Activated naive CD8-positive, alpha-beta T cell treated with anti-CD3 and anti-CD28 coated beads for 36 hours (primary cell): Measurements from ENCODE around the gene EIF4H. TPM values are rescaled to one million over a fixed set of nuclear protein-coding genes. Genes with fewer than 3 reads are reported as not detected.
"Not testable (repeated sequence)": the region's sequence is repeated elsewhere in the genome, so short reads cannot be mapped to it uniquely, and the experiment has no call there.

Experiments used
- DNase-seq: peaks from one replicate; pipeline ENCODE4 v3.0.0; 2021
- H3K27ac Mint-ChIP-seq: one replicate; pipeline ENCODE4 v1.8.0; 2022; ENCODE audit warnings: mild to moderate bottlenecking, moderate library complexity, mixed read lengths
- H3K27me3 Mint-ChIP-seq: one replicate; pipeline ENCODE4 v1.8.0; 2022; ENCODE audit warnings: mild to moderate bottlenecking, mixed read lengths
- H3K36me3 Mint-ChIP-seq: one replicate; pipeline ENCODE4 v1.8.0; 2021; ENCODE audit warnings: mild to moderate bottlenecking, mixed read lengths
- H3K4me1 Mint-ChIP-seq: one replicate; pipeline ENCODE4 v1.8.0; 2021; ENCODE audit warnings: mixed read lengths
- H3K4me3 Mint-ChIP-seq: one replicate; pipeline ENCODE4 v1.8.0; 2022; ENCODE audit warnings: mild to moderate bottlenecking, moderate library complexity, mixed read lengths
- H3K9me3 Mint-ChIP-seq: one replicate; pipeline ENCODE4 v1.8.0; 2022; ENCODE audit warnings: mixed read lengths
- total RNA-seq, 2 experiments: library from RNA; stranded (reverse); gene quantifications; one replicate each; pipeline ENCODE4 v1.2.3, GENCODE V29; 2021

The EIF4H gene
- total RNA-seq, 2 experiments from 2014 or later: 423 to 428 TPM

DNA sequence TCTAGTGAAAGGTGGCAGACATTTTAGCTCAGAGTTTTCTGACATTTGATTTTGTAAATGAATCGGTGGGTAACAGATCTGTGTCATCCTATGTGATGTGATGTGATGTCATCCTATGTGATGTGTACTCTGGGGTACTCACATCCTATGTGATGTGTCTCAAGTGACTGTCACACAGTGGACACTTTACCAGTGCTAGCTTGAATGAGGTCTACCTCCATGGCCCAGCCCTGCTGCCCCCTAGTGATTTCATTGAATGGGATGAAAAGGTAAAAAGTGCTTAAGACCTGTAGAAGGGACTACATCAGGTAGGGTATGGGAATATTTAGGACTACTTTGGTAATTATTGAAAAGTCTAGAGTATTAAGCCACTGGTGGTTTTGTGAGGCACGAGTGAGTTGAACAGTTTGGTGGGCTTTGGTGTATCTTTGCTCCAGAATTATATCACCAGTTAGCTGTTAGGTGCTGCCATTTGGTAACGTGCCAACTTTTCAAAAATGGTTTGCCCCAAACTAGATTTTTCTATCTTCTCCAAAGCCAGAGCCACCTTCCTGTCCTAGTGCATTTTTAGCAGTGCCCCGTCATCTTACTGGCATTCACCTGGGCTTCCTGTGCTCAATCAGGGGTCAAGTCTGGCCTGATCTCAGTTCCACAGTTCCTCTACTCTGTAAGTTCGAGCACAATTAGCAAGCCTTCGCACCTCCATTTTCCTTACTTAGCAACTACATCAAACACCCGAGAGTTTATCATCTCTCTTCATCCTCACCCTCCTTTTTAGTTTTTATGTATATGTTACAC, 9.7 kb downstream of the EIF4H start:
- Mint-ChIP-seq H3K27me3 (no peaks in the 10 kb centered on the region), H3K27ac (peak overlapping the region; percentile 68), H3K36me3 (peaks cover 51% of the 10 kb centered on the region), H3K4me3 (no peak overlapping the region), H3K9me3 (no peaks in the 10 kb centered on the region), H3K4me1 (peaks cover 69% of the 10 kb centered on the region)
- no peak for DNase-seq

DNA sequence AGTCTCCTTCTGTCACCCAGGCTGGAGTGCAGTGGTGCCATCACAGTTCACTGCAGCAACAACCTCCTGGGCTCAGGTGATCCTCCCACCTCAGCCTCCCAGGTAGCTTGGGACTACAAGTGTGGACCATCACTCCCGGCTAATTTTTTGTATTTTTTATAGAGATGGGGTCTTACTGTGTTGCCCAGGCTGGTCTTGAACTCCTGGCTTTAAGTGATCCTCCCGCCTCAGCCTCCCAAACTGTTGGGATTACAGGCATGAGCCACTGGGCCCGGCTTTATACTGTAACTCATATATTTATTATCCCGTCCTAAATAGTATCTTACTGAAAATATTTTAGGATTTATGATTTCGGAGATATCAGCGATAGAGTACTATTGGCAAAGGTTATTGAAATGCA, 10.9 kb downstream of the EIF4H start:
- H3K27me3 Mint-ChIP-seq: no peaks in the 10 kb centered on the region
- no peak overlapping the region for H3K4me3 Mint-ChIP-seq
- H3K9me3 Mint-ChIP-seq: no peaks in the 10 kb centered on the region
- H3K27ac Mint-ChIP-seq: peak overlapping the region; percentile 25
- DNase-seq: no peak
- peaks cover 61% of the 10 kb centered on the region for H3K4me1 Mint-ChIP-seq
- peaks cover 51% of the 10 kb centered on the region for H3K36me3 Mint-ChIP-seq

GRCh38 chr7:74185636-74186035, 11.5 kb downstream of the EIF4H start:
- no peaks in the 10 kb centered on the region for H3K27me3 Mint-ChIP-seq
- H3K36me3 Mint-ChIP-seq: peaks cover 49% of the 10 kb centered on the region
- DNase-seq: no peak
- H3K4me1 Mint-ChIP-seq: peaks cover 56% of the 10 kb centered on the region
- H3K4me3 Mint-ChIP-seq: peak overlapping the region; percentile 18
- H3K27ac Mint-ChIP-seq: no peak overlapping the region
- no peaks in the 10 kb centered on the region for H3K9me3 Mint-ChIP-seq

DNA sequence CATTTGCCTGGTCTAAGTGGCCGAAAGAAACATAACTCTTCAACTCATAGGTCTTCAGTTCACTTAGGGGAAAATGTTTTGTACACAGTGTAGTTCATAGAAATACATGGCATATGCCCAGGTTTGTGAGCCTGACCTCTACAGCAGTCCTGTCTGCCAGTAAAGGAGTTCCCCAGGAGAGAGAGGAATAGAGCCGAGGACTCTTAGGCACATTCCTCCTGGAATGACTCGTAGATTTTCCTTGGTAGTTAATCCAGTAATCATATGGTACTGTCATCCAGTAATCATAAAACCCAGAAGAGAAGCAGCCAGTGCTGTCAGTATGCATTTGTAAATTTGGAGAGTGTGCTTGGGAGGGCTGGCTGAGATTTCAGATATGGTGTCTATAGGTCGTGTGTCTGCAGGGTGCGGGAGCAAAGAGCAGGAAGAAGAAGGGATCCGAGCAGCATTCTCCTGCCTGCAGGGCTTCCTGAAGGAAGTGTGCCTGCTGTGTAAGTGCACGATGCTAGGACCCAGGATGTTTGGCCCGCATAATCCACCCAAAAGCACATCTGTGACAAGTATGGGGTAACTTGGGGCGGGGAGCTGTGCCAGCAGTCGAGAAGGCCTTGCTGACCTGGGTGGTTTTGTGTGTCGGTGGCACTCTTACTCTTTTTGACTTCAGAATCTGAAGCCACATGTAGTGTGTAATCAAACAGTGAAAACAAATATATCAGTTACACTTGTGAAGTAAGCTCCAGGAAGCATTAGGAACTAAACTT, 13.9 kb downstream of the EIF4H start:
- Mint-ChIP-seq H3K36me3 (peaks cover 37% of the 10 kb centered on the region), H3K4me1 (peaks cover 38% of the 10 kb centered on the region), H3K27ac (peak overlapping the region; percentile 63)

GRCh38 chr7:74190259-74190658, 16.1 kb downstream of the EIF4H start:
- no peak for DNase-seq
- Mint-ChIP-seq H3K4me1 (peaks cover 33% of the 10 kb centered on the region), H3K4me3 (no peak overlapping the region), H3K27me3 (no peaks in the 10 kb centered on the region), H3K9me3 (no peaks in the 10 kb centered on the region), H3K27ac (no peak overlapping the region), H3K36me3 (peaks cover 40% of the 10 kb centered on the region)

More for the DNA sequence above, 13.9 kb downstream of the EIF4H start:
- Mint-ChIP-seq H3K9me3 (no peaks in the 10 kb centered on the region), H3K27me3 (no peaks in the 10 kb centered on the region), H3K4me3 (no peak overlapping the region)
- no peak for DNase-seq

DNA sequence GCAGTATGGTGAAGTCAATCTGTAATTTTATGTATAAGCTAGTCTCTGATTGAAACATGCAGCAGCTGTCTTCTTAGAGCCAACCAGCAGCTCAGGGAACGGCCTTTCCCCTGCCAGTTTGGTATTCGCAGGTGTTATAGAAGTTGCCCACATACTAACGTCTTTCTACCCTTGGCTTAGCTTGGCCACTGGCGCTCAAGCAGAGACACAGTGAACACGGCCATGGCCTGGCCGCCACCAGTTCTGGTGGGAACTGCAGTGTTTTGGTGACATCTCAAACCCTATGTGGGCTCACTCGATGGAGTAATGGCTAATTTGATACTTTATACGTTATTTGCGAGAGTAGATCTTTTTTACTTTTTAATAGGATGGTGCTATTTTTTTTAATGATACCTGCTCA, 17.1 kb downstream of the EIF4H start:
- no peak for DNase-seq
- Mint-ChIP-seq H3K27me3 (no peaks in the 10 kb centered on the region), H3K36me3 (peaks cover 40% of the 10 kb centered on the region), H3K4me3 (no peak overlapping the region), H3K27ac (no peak overlapping the region), H3K4me1 (peaks cover 28% of the 10 kb centered on the region), H3K9me3 (no peaks in the 10 kb centered on the region)

DNA sequence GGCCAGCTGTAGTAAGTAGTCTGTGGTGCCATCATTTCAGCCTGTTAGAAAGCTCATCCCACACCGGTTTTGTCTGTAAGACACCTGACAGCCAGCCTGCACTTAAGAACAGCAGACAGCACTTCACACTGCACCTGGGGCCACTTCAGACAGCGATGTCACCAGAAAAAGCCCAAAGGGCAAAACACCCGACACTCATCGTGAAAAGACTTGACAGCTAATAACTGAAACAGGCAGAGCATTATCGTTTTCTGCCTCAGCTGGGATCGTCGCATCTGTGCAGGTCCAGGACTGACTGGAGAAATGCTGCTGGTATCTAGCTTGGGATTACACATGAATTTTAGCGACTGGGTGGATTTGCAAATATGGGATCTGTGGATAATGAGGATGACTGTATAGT, 18.9 kb downstream of the EIF4H start:
- Mint-ChIP-seq H3K9me3 (no peaks in the 10 kb centered on the region), H3K36me3 (peaks cover 34% of the 10 kb centered on the region), H3K4me3 (no peak overlapping the region), H3K27me3 (no peaks in the 10 kb centered on the region), H3K4me1 (peaks cover 19% of the 10 kb centered on the region), H3K27ac (peak overlapping the region; percentile 48)
- no peak for DNase-seq

- no peak for DNase-seq
- Mint-ChIP-seq H3K9me3 (no peaks in the 10 kb centered on the region), H3K4me1 (peaks cover 18% of the 10 kb centered on the region), H3K36me3 (peaks cover 28% of the 10 kb centered on the region), H3K27me3 (no peaks in the 10 kb centered on the region), H3K27ac (peak overlapping the region; percentile 48), H3K4me3 (no peak overlapping the region)
Observed at GRCh38 chr7:74193913-74194312, 19.8 kb downstream of the EIF4H start.

DNA sequence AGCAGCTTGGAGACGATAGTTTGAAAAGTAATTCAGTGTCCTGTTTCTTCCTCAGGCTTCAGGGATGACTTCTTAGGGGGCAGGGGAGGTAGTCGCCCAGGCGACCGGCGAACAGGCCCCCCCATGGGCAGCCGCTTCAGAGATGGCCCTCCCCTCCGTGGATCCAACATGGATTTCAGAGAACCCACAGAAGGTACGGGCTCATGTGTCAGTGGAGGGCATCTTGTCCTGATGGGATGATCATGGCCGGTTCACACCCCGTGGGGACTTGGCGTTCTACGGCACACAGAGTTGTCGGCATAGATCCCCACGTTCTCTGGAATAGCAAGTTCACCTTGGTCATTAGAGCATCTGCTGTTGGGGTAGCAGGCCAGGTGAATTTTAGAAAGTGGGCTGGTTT, 20.5 kb downstream of the EIF4H start:
- Mint-ChIP-seq H3K4me1 (peaks cover 16% of the 10 kb centered on the region), H3K9me3 (no peaks in the 10 kb centered on the region), H3K4me3 (no peak overlapping the region), H3K27me3 (no peaks in the 10 kb centered on the region), H3K36me3 (peaks cover 22% of the 10 kb centered on the region), H3K27ac (peak overlapping the region; percentile 52)
- no peak for DNase-seq

- H3K27ac Mint-ChIP-seq: peak overlapping the region; percentile 66
- H3K36me3 Mint-ChIP-seq: peaks cover 22% of the 10 kb centered on the region
- peaks cover 16% of the 10 kb centered on the region for H3K4me1 Mint-ChIP-seq
- not testable (repeated sequence) for H3K9me3 Mint-ChIP-seq, H3K4me3 Mint-ChIP-seq, H3K27me3 Mint-ChIP-seq, DNase-seq
Observed at GRCh38 chr7:74195139-74195860, 21.1 kb downstream of the EIF4H start.

DNA sequence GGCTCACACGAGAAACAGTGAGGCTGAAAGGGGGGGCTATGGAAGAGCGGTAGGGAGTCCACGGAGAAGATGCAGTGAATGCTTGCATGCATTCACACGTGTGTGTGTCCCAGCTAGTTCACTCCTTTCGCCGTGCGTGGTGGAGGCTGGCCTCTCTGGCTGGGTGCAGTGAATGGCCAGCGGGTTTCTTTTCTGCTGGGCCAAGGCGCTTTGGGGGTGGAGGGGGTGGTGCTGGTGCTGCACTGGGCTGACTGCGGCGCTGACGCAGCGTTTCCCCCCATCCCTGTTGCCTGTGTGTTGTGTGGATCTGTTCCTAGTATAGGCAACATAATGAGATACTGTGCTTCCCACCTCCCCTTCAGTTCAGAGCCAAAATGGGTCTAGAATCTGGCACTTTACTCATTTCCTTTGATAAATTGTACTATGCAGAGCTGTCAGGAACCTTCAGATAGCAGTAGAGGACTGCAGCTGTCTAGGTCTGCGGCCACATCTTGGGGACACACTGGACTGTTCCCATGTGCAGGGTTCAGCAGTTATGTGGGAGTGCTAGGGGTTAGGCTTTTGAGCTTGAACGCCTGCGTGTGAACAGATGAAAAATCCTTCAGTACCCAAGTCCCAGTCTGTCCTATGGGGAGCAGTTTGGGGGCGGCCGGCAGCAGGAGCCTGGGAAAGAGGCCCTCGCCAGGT, 22.0 kb downstream of the EIF4H start:
- not testable (repeated sequence) for H3K9me3 Mint-ChIP-seq, DNase-seq, H3K27me3 Mint-ChIP-seq, H3K4me3 Mint-ChIP-seq
- H3K4me1 Mint-ChIP-seq: peaks cover 16% of the 10 kb centered on the region
- peak overlapping the region; percentile 66 for H3K27ac Mint-ChIP-seq
- peaks cover 22% of the 10 kb centered on the region for H3K36me3 Mint-ChIP-seq

GRCh38 chr7:74197449-74198124, 23.4 kb downstream of the EIF4H start:
- no peaks in the 10 kb centered on the region for H3K27me3 Mint-ChIP-seq
- no peak overlapping the region for H3K4me3 Mint-ChIP-seq
- H3K36me3 Mint-ChIP-seq: peaks cover 17% of the 10 kb centered on the region
- no peaks in the 10 kb centered on the region for H3K9me3 Mint-ChIP-seq
- H3K4me1 Mint-ChIP-seq: peaks cover 18% of the 10 kb centered on the region
- H3K27ac Mint-ChIP-seq: no peak overlapping the region
- DNase-seq: no peak

GRCh38 chr7:74199551-74200355, 25.6 kb downstream of the EIF4H start:
- H3K36me3 Mint-ChIP-seq: peaks cover 14% of the 10 kb centered on the region
- peaks cover 18% of the 10 kb centered on the region for H3K4me1 Mint-ChIP-seq
- H3K27ac Mint-ChIP-seq: peak overlapping the region; percentile 28
- H3K9me3 Mint-ChIP-seq: no peaks in the 10 kb centered on the region
- peaks cover 4% of the 10 kb centered on the region for H3K27me3 Mint-ChIP-seq
- no peak for DNase-seq
- H3K4me3 Mint-ChIP-seq: no peak overlapping the region
